ENCODE data around the gene TRMT44. TPM values are rescaled to one million over a fixed set of nuclear protein-coding genes. Genes with fewer than 3 reads are reported as not detected.

Gene TRMT44
- polyA plus RNA-seq, 1 experiment = 7.0 TPM

- Histone ChIP-seq H3K4me3 (ENCODE audit: low read depth, low read length) (no peak overlapping the region), H3K27me3 (ENCODE audit: control insufficient read depth, insufficient read depth, low read length) (peaks cover 15% of the 10 kb centered on the region), H3K27ac (ENCODE audit: low read depth, low read length) (no peak overlapping the region), H3K9me3 (ENCODE audit: control insufficient read depth, insufficient read depth, low read length) (peaks cover 6% of the 10 kb centered on the region; the same call in 1 of the 2 replicates)
- ChIA-PET CTCF (no interaction called here), POLR2A (no interaction called here)
- DNase-seq (ENCODE audit: low read depth, low spot score) = no peak
- no peak for TF ChIP-seq CTCF (IDR thresholded peaks at IDR 0.05; ENCODE audit: low read depth, low read length)
Measured at GRCh38 chr4:8507624-8508023, 67.0 kb downstream of the TRMT44 start.

GRCh38 chr4:8508266-8508665, 67.7 kb downstream of the TRMT44 start:
- H3K27ac ChIP-seq (ENCODE audit: low read depth, low read length) = no peak overlapping the region
- no peak for DNase-seq (ENCODE audit: low read depth, low spot score)
- H3K9me3 ChIP-seq (ENCODE audit: control insufficient read depth, insufficient read depth, low read length) = peaks cover 6% of the 10 kb centered on the region
- peaks cover 15% of the 10 kb centered on the region for H3K27me3 ChIP-seq (ENCODE audit: control insufficient read depth, insufficient read depth, low read length)
- no peak for TF ChIP-seq CTCF (IDR thresholded peaks at IDR 0.05; ENCODE audit: low read depth, low read length)
- ChIA-PET POLR2A (no interaction called here), CTCF (no interaction called here)
- H3K4me3 ChIP-seq (ENCODE audit: low read depth, low read length) = no peak overlapping the region

- Histone ChIP-seq H3K9me3 (ENCODE audit: control insufficient read depth, insufficient read depth, low read length) (peaks cover 6% of the 10 kb centered on the region), H3K27ac (ENCODE audit: low read depth, low read length) (no peak overlapping the region), H3K27me3 (ENCODE audit: control insufficient read depth, insufficient read depth, low read length) (peaks cover 11% of the 10 kb centered on the region), H3K4me3 (ENCODE audit: low read depth, low read length) (no peak overlapping the region)
- POLR2A ChIA-PET = no interaction called here
- no peak for TF ChIP-seq CTCF (IDR thresholded peaks at IDR 0.05; ENCODE audit: low read depth, low read length)
- CTCF ChIA-PET = no interaction called here
- DNase-seq (ENCODE audit: low read depth, low spot score) = no peak
Measured at GRCh38 chr4:8508740-8509139, 68.2 kb downstream of the TRMT44 start.

- no peak for TF ChIP-seq CTCF (IDR thresholded peaks at IDR 0.05; ENCODE audit: low read depth, low read length)
- CTCF ChIA-PET = no interaction called here
Measured at GRCh38 chr4:8509311-8509950, 68.9 kb downstream of the TRMT44 start.

GRCh38 chr4:8510191-8510590, 69.6 kb downstream of the TRMT44 start:
- H3K27me3 ChIP-seq (ENCODE audit: control insufficient read depth, insufficient read depth, low read length) = peaks cover 7% of the 10 kb centered on the region
- POLR2A ChIA-PET = no interaction called here
- peaks cover 4% of the 10 kb centered on the region for H3K9me3 ChIP-seq (ENCODE audit: control insufficient read depth, insufficient read depth, low read length)
- no peak overlapping the region for H3K4me3 ChIP-seq (ENCODE audit: low read depth, low read length)
- no peak overlapping the region for H3K27ac ChIP-seq (ENCODE audit: low read depth, low read length)
- DNase-seq (ENCODE audit: low read depth, low spot score) = no peak
- TF ChIP-seq CTCF (IDR thresholded peaks at IDR 0.05; ENCODE audit: low read depth, low read length) = no peak
- CTCF ChIA-PET = no interaction called here

More at GRCh38 chr4:8509311-8509950, 68.9 kb downstream of the TRMT44 start:
- no peak for DNase-seq (ENCODE audit: low read depth, low spot score)
- Histone ChIP-seq H3K4me3 (ENCODE audit: low read depth, low read length) (no peak overlapping the region), H3K27me3 (ENCODE audit: control insufficient read depth, insufficient read depth, low read length) (peaks cover 11% of the 10 kb centered on the region), H3K9me3 (ENCODE audit: control insufficient read depth, insufficient read depth, low read length) (peaks cover 6% of the 10 kb centered on the region), H3K27ac (ENCODE audit: low read depth, low read length) (no peak overlapping the region)
- POLR2A ChIA-PET = no interaction called here

Measured in AG04450 (cell line).